ENCODE measurements around the gene MED26.

Gene MED26

DNA sequence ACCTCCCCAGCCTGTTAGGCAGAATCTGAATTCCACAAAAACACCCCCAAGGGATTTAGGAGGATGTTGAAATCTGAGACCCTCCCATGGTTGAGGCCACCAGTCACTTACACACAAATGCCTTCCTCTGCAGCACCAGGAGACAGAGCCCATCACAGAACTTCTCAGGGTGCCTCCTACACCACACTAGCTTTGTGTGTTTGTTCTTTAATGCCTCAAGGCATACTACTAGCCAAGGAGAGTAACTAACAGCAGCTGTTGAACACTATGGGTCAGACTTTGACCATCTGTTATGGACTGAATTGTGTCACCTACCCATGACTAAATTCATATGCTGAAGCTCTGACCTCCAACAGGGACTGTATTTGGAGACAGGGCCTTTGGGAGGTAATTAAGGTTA, 9.5 kb upstream of the MED26 start:
- TF ChIP-seq, protein P1, sequence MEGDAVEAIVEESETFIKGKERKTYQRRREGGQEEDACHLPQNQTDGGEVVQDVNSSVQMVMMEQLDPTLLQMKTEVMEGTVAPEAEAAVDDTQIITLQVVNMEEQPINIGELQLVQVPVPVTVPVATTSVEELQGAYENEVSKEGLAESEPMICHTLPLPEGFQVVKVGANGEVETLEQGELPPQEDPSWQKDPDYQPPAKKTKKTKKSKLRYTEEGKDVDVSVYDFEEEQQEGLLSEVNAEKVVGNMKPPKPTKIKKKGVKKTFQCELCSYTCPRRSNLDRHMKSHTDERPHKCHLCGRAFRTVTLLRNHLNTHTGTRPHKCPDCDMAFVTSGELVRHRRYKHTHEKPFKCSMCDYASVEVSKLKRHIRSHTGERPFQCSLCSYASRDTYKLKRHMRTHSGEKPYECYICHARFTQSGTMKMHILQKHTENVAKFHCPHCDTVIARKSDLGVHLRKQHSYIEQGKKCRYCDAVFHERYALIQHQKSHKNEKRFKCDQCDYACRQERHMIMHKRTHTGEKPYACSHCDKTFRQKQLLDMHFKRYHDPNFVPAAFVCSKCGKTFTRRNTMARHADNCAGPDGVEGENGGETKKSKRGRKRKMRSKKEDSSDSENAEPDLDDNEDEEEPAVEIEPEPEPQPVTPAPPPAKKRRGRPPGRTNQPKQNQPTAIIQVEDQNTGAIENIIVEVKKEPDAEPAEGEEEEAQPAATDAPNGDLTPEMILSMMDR (IDR thresholded peaks at IDR 0.05; ENCODE audit: low read depth, low read length, missing control alignments) = no peak
- no peak overlapping the region for H3K27ac ChIP-seq
- no peak overlapping the region for H3K4me3 ChIP-seq (ENCODE audit: low read depth, low read length)
- peaks cover 34% of the 10 kb centered on the region for H3K36me3 ChIP-seq (replicated peaks)
- no peak for DNase-seq
- in situ Hi-C loops (cut with HindIII; ENCODE audit: low pct_ligation_motif_present, low sequenced_read_pairs) = no loop called here
- H3K27me3 ChIP-seq (replicated peaks) = no peaks in the 10 kb centered on the region

DNA sequence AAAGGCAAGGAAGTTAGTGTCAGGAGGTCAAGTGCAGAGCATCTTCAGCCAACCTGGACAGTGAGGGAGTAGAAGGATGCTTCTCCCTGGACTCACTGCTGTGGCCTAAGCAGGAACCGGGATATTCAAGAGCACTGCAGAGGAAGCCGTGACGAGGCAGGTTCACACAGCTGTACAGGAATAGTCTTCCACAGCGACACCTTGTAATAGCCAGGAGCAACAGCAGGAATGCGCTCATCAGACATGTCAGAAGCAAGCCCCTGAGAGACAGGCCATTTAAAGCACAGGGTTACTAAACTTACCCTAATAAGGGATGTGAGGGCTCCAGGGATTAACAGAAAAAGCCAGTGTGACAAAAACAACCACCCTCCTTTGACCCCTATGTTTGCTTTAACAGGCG, 3.5 kb upstream of the MED26 start:
- in situ Hi-C loops (cut with HindIII; ENCODE audit: low pct_ligation_motif_present, low sequenced_read_pairs) = no loop called here
- Histone ChIP-seq H3K27me3 (replicated peaks) (no peaks in the 10 kb centered on the region), H3K4me3 (ENCODE audit: low read depth, low read length) (no peak overlapping the region), H3K36me3 (replicated peaks) (peaks cover 14% of the 10 kb centered on the region), H3K27ac (no peak overlapping the region)
- TF ChIP-seq, protein P1 (IDR thresholded peaks at IDR 0.05; ENCODE audit: low read depth, low read length, missing control alignments) = no peak
- no peak for DNase-seq

DNA sequence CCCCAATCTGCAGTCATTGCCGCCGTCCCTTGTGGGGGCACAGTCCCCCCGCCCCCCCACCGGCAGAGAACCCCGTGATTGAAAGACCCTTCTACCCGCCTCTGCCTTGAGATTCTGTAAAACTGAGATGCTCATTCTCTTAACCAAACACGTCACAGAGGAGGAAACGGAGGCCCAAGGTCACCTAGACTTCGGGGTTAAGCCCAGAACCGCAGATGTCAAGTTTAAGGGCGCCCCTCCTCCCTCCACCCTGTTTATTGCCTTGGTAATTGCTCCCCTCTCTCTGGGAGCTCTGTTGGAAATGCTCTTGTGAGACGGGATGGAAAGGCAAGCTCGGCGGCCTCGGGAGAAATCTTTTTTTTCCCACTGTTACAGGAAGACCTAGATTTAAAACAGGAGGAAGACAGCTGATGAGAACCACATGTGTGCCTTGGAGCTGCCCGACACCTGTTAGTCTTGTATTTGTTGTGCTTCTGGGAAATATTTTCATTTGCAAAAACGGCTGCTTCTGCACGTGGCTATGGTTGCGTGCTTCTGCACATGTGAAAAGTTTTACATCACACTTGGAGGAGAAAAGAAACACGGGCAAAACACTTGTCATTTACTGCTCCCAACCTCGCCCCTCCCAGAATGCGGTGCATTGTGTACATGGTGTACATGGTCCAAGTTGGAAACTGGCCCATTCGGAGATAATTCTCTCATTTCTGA, 1.1 kb upstream of the MED26 start:
- H3K27ac ChIP-seq = no peak overlapping the region
- in situ Hi-C loops (cut with HindIII; ENCODE audit: low pct_ligation_motif_present, low sequenced_read_pairs) = no loop called here
- H3K27me3 ChIP-seq (replicated peaks) = no peaks in the 10 kb centered on the region
- H3K4me3 ChIP-seq (ENCODE audit: low read depth, low read length) = peak overlapping the region; percentile 84
- H3K36me3 ChIP-seq (replicated peaks) = peaks cover 14% of the 10 kb centered on the region
- TF ChIP-seq, protein P1 (IDR thresholded peaks at IDR 0.05; ENCODE audit: low read depth, low read length, missing control alignments) = no peak
- peak; percentile 12 for DNase-seq

DNA sequence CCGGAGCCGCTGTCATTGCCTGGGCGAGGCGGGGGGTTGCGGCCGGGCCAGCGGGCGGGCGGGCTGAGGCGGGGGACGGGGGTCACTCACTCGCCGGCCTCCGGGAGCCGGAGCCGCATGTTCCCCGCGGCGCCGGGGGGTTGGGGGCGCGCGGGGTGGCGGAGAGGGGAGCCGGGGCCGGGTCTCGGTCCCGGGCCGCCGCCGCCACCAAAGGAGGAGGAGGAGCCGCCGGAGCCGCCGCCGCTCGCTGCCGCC, 149 bp downstream of the MED26 start:
- no peak for DNase-seq
- Histone ChIP-seq H3K27ac (peak overlapping the region; percentile 56), H3K4me3 (ENCODE audit: low read depth, low read length) (peak overlapping the region; percentile 90), H3K36me3 (replicated peaks) (peaks cover 14% of the 10 kb centered on the region), H3K27me3 (replicated peaks) (no peaks in the 10 kb centered on the region)
- in situ Hi-C loops (cut with HindIII; ENCODE audit: low pct_ligation_motif_present, low sequenced_read_pairs) = no loop called here
- TF ChIP-seq, protein P1 (IDR thresholded peaks at IDR 0.05; ENCODE audit: low read depth, low read length, missing control alignments) = no peak

DNA sequence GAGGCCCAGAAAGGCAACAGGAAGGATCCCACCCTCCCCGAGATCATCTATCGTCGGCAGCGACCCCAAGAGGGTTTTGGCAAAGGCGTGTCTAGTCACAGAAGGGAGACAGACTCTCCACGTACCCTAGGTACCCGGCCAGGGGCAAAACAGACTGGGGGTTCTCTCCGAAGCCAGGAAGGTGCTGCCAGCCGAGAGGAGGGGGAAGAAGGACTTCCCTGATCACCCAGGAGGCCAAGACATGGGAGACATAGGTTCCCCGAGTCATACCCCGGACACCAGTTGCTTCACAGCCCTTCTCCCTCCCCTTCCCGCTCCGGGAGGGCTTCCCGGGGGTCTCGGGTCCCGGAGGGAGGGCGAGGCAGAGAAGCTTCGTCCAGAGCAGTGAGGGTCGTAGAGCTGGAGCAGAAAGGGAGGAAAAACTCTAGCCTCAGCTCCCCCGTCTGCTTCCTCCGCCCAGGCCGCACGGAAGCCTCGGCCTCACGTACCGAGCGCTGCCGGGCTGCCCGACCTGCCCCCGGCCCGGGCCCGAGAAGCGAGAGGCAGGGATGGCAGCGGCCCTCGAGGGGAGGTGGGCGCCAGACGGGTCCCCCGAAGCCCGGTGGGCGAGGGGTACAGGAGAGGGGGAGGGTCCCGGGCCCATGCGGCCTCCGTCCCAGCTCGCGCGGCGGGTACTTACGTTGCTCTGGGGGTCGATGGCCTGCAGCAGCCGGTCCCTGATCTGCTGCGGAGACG, 644 bp downstream of the MED26 start:
- peaks cover 12% of the 10 kb centered on the region for H3K36me3 ChIP-seq (replicated peaks)
- TF ChIP-seq, protein P1 (IDR thresholded peaks at IDR 0.05; ENCODE audit: low read depth, low read length, missing control alignments) = no peak
- H3K27me3 ChIP-seq (replicated peaks) = no peaks in the 10 kb centered on the region
- in situ Hi-C loops (cut with HindIII; ENCODE audit: low pct_ligation_motif_present, low sequenced_read_pairs) = no loop called here
- H3K27ac ChIP-seq = peak overlapping the region; percentile 56
- DNase-seq = no peak
- peak overlapping the region; percentile 90 for H3K4me3 ChIP-seq (ENCODE audit: low read depth, low read length)

All from brain microvascular endothelial cell (primary cell).